ENCODE measurements around the gene EXOC3L4. TPM values are rescaled to one million over a fixed set of nuclear protein-coding genes. Genes with fewer than 3 reads are reported as not detected.
A peak's percentile ranks its signal among the peaks of the same experiment; 100 is the strongest.

Gene EXOC3L4
- total RNA-seq, 1 experiment from 2014 or later: 1.4 TPM

- H3K4me3 ChIP-seq (ENCODE audit: low read length): peak overlapping the region; percentile 32; the same call in 1 of the 2 replicates
- intact Hi-C loops (cut with micrococcal nuclease): loop anchor here (5.0 kb wide), 1 partner anchor 164 kb away; no protein-coding TSS in a partner anchor
These were observed 33.5 kb downstream of the EXOC3L4 start for GRCh38 chr14:103127861-103128598.

GRCh38 chr14:103128631-103129300 is 34.2 kb downstream of the EXOC3L4 start:
- peak; percentile 81 for DNase-seq
- no TSS peak for BruUV-seq (replicated peaks)
- intact Hi-C loops (cut with micrococcal nuclease): loop anchor here (5.0 kb wide), 1 partner anchor 164 kb away; no protein-coding TSS in a partner anchor
- Histone ChIP-seq H2AFZ (ENCODE audit: low read length) (no peak overlapping the region), H3K27me3 (ENCODE audit: low read length) (no peaks in the 10 kb centered on the region), H3K27ac (ENCODE audit: low read length) (peak overlapping the region; percentile 73), H3K4me2 (ENCODE audit: low read length) (peak overlapping the region; percentile 73), H3K79me2 (ENCODE audit: low read length) (peaks cover 39% of the 10 kb centered on the region), H3K4me1 (ENCODE audit: insufficient read depth, low read length) (peaks cover 60% of the 10 kb centered on the region), H3K9me2 (replicated peaks; ENCODE audit: low read length) (no peaks in the 10 kb centered on the region), H3F3A (ENCODE audit: low read length, unreplicated experiment) (peaks cover 3% of the 10 kb centered on the region), H4K20me1 (ENCODE audit: low read length) (0 out of 2 replicates have a peak, but pooled peaks cover 6% of the 10 kb centered on the region), H3K9me3 (ENCODE audit: low read length) (no peaks in the 10 kb centered on the region), H3K4me3 (ENCODE audit: low read length) (peak overlapping the region; percentile 32; the same call in 1 of the 2 replicates), H3K9ac (ENCODE audit: low read length) (peak overlapping the region; percentile 16; the same call in 1 of the 2 replicates), H3K36me3 (ENCODE audit: low read depth, low read length) (peaks cover 15% of the 10 kb centered on the region)
- ChIA-PET POLR2A (ENCODE audit: unreplicated experiment) (no interaction called here), CTCF (interaction anchor here (0.7 kb wide), 1 partner anchor 23 kb away, joined by 3 read pairs; no protein-coding TSS in a partner anchor)
- ATAC-seq: peak; percentile 41
- TF ChIP-seq CTCF (conservative IDR thresholded peaks at IDR 0.05; ENCODE audit: low read depth, low read length) (no peak), EZH2 (IDR thresholded peaks at IDR 0.05; ENCODE audit: low read length, unreplicated experiment) (no peak), EZH2phosphoT487 (IDR thresholded peaks at IDR 0.05; ENCODE audit: borderline replicate concordance, low read length) (no peak)

More at GRCh38 chr14:103127861-103128598, 33.5 kb downstream of the EXOC3L4 start:
- Histone ChIP-seq H3K9ac (ENCODE audit: low read length) (no peak overlapping the region), H3K36me3 (ENCODE audit: low read depth, low read length) (peaks cover 8% of the 10 kb centered on the region), H3K4me1 (ENCODE audit: insufficient read depth, low read length) (peaks cover 61% of the 10 kb centered on the region), H3K4me2 (ENCODE audit: low read length) (peak overlapping the region; percentile 73), H3K27ac (ENCODE audit: low read length) (peak overlapping the region; percentile 73), H3K79me2 (ENCODE audit: low read length) (peaks cover 44% of the 10 kb centered on the region), H3K9me3 (ENCODE audit: low read length) (no peaks in the 10 kb centered on the region), H3K9me2 (replicated peaks; ENCODE audit: low read length) (no peaks in the 10 kb centered on the region), H2AFZ (ENCODE audit: low read length) (no peak overlapping the region), H3F3A (ENCODE audit: low read length, unreplicated experiment) (peaks cover 3% of the 10 kb centered on the region), H3K27me3 (ENCODE audit: low read length) (no peaks in the 10 kb centered on the region), H4K20me1 (ENCODE audit: low read length) (0 out of 2 replicates have a peak, but pooled peaks cover 6% of the 10 kb centered on the region)
- ATAC-seq (peak; percentile 1), DNase-seq (no peak)
- TF ChIP-seq CTCF (conservative IDR thresholded peaks at IDR 0.05; ENCODE audit: low read depth, low read length): no peak
- TF ChIP-seq EZH2phosphoT487 (IDR thresholded peaks at IDR 0.05; ENCODE audit: borderline replicate concordance, low read length): no peak
- no peak for TF ChIP-seq EZH2 (IDR thresholded peaks at IDR 0.05; ENCODE audit: low read length, unreplicated experiment)
- ChIA-PET POLR2A (ENCODE audit: unreplicated experiment) (interaction anchor here (0.5 kb wide), 1 partner anchor 166 kb away, joined by 7 read pairs; no protein-coding TSS in a partner anchor), CTCF (no interaction called here)
- no TSS peak for BruUV-seq (replicated peaks)
